Osteoblast (primary cell): ENCODE measurements around the gene CMIP. TPM values are rescaled to one million over a fixed set of nuclear protein-coding genes. Genes with fewer than 3 reads are reported as not detected.

Experiments
- DNase-seq: peaks from one replicate; pipeline ENCODE4 v3.0.0; 2011; ENCODE audit warnings: low spot score, mixed read lengths; ENCODE audit not compliant: insufficient read length; ENCODE audit errors: missing footprints
- H2AFZ ChIP-seq: 2 replicates; pipeline ENCODE4 v1.6.0; 2011; ENCODE audit warnings: mild to moderate bottlenecking, low read length
- H3K27ac ChIP-seq: 2 replicates; pipeline ENCODE4 v1.5.1; 2011; ENCODE audit warnings: mild to moderate bottlenecking, low read depth, low read length, moderate library complexity
- H3K27me3 ChIP-seq: 2 replicates; pipeline ENCODE4 v1.6.0; 2012; ENCODE audit warnings: mild to moderate bottlenecking, control low read depth, inconsistent platforms, low read length, moderate library complexity; ENCODE audit not compliant: insufficient read depth
- H3K36me3 ChIP-seq: 2 replicates; pipeline ENCODE4 v1.5.1; 2011; ENCODE audit warnings: mild to moderate bottlenecking, low read length, control low read depth, moderate library complexity; ENCODE audit not compliant: insufficient read depth
- H3K4me1 ChIP-seq: 2 replicates; pipeline ENCODE4 v1.5.1; 2011; ENCODE audit warnings: mild to moderate bottlenecking, low read length, control low read depth, moderate library complexity; ENCODE audit not compliant: insufficient read depth
- H3K4me2 ChIP-seq: 2 replicates; pipeline ENCODE4 v1.6.0; 2011; ENCODE audit warnings: mild to moderate bottlenecking, low read length; ENCODE audit not compliant: insufficient read depth
- H3K4me3 ChIP-seq: fragments of 200-600 bp; sonication (generic); 3 replicates; pipeline ENCODE4 v1.5.1; 2012; ENCODE audit warnings: mild to moderate bottlenecking, low read length, inconsistent platforms; ENCODE audit not compliant: insufficient read depth
- H3K79me2 ChIP-seq: 2 replicates; pipeline ENCODE4 v1.6.0; 2012; ENCODE audit warnings: mild to moderate bottlenecking, low read length, control low read depth, inconsistent platforms; ENCODE audit not compliant: insufficient read depth
- H3K9me3 ChIP-seq: 2 replicates; pipeline ENCODE4 v1.5.1; 2011; ENCODE audit warnings: low read depth, low read length, control low read depth
- H4K20me1 ChIP-seq: 2 replicates; pipeline ENCODE4 v1.6.0; 2012; ENCODE audit warnings: mild to moderate bottlenecking, low read length, control low read depth; ENCODE audit not compliant: insufficient read depth
- CTCF ChIP-seq: IDR thresholded peaks from 2 replicates; pipeline ENCODE4 v1.5.1; 2011; ENCODE audit warnings: mild to moderate bottlenecking, low read depth, low read length, moderate library complexity; ENCODE audit errors: extremely low read depth
- total RNA-seq: library from RNA; depleted of rRNA; stranded (reverse); fragments of >200 nt; gene quantifications from 2 replicates; pipeline ENCODE4 v1.2.3, GENCODE V29; 2012

CMIP gene
- total RNA-seq, 1 donor, result 8.3 TPM

GRCh38 chr16:81544261-81544660 is 99.7 kb downstream of the CMIP start:
- Histone ChIP-seq H3K4me2 (peak overlapping the region; percentile 60), H3K27me3 (no peaks in the 10 kb centered on the region), H3K4me3 (no peak overlapping the region)

GRCh38 chr16:81544700-81545271 is 100.2 kb downstream of the CMIP start:
- H3K27ac ChIP-seq, result peak overlapping the region; percentile 13
- H4K20me1 ChIP-seq, result peaks cover 28% of the 10 kb centered on the region
- H3K4me2 ChIP-seq, result peak overlapping the region; percentile 60
- no peak for DNase-seq
- peaks cover 68% of the 10 kb centered on the region for H3K79me2 ChIP-seq
- no peak overlapping the region for H3K4me3 ChIP-seq
- no peak for TF ChIP-seq CTCF
- H3K9me3 ChIP-seq, result no peaks in the 10 kb centered on the region
- H3K36me3 ChIP-seq, result no peaks in the 10 kb centered on the region
- H2AFZ ChIP-seq, result no peak overlapping the region
- H3K27me3 ChIP-seq, result no peaks in the 10 kb centered on the region
- peaks cover 28% of the 10 kb centered on the region for H3K4me1 ChIP-seq

More at GRCh38 chr16:81544261-81544660, 99.7 kb downstream of the CMIP start:
- no peak for TF ChIP-seq CTCF
- peak overlapping the region; percentile 47 for H3K27ac ChIP-seq
- no peak overlapping the region for H2AFZ ChIP-seq
- no peak for DNase-seq
- no peaks in the 10 kb centered on the region for H3K36me3 ChIP-seq
- no peaks in the 10 kb centered on the region for H3K9me3 ChIP-seq
- H3K4me1 ChIP-seq, result peaks cover 28% of the 10 kb centered on the region
- peaks cover 68% of the 10 kb centered on the region for H3K79me2 ChIP-seq
- H4K20me1 ChIP-seq, result peaks cover 32% of the 10 kb centered on the region

DNA sequence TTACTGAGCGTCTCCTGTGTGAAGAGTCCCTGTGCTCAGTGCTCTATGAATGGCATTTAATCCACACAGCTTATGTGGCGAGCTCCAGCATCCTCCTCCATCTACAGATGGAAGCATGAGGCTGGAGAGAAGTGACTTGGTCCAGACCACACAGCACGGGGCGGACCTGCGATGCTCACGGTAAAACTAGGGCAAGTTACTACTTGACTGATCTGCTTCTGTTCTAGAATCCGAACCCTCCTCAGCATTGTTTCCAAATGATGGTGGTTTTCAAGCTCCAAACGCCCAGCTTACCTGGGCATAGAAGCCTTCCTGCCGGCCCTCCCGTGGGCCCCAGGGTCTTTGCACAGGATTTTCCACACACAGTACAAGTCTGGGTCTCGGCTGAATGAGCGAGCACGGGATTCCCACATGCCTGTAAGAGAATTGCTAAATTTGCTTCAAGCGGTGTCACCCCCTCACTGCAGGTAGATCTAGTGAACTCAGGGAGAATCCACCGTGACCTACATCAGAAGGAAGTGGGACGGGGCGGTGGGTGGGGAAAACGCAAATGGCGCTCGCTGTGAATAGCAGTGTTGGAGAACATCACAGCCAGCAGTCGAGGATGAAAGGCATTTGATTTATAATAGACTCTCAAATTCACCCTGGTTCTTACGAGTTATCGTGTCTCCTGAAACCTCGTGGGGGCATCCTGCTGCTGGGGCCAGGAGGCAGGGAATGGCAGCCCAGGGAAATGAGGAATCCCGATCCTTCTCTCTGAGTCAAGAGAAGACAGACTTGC is 101.1 kb downstream of the CMIP start:
- H3K4me2 ChIP-seq, result no peak overlapping the region
- no peaks in the 10 kb centered on the region for H3K36me3 ChIP-seq
- H3K4me3 ChIP-seq, result no peak overlapping the region
- DNase-seq, result no peak
- H2AFZ ChIP-seq, result no peak overlapping the region
- no peaks in the 10 kb centered on the region for H3K9me3 ChIP-seq
- peaks cover 21% of the 10 kb centered on the region for H4K20me1 ChIP-seq
- no peak overlapping the region for H3K27ac ChIP-seq
- TF ChIP-seq CTCF, result no peak
- H3K79me2 ChIP-seq, result peaks cover 73% of the 10 kb centered on the region
- H3K27me3 ChIP-seq, result no peaks in the 10 kb centered on the region
- H3K4me1 ChIP-seq, result peaks cover 28% of the 10 kb centered on the region

DNA sequence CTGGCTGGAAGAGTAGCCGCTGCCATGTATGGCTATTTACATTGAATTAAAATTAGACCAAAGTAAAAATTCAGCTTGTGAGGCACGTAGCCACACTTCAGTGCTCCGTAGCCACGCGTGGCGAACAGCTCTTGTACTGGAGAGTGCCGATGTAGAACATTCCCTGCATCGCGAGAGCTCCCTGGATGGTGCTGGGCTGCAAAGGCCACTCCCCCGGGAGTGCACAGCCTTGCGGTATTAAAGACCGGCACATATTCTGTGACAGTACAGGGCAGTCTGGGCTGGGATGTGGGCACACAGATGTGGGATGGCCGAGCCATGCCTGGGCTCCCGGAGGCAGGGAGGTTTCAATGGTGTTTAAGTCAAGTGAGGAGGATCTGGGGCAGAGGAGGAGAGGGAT is 102.2 kb downstream of the CMIP start:
- Histone ChIP-seq H4K20me1 (peaks cover 21% of the 10 kb centered on the region), H3K9me3 (no peaks in the 10 kb centered on the region), H3K27ac (no peak overlapping the region), H3K36me3 (no peaks in the 10 kb centered on the region), H2AFZ (no peak overlapping the region), H3K79me2 (peaks cover 76% of the 10 kb centered on the region), H3K4me1 (peaks cover 38% of the 10 kb centered on the region), H3K4me2 (no peak overlapping the region), H3K27me3 (no peaks in the 10 kb centered on the region), H3K4me3 (no peak overlapping the region)
- DNase-seq, result no peak
- no peak for TF ChIP-seq CTCF
